Left ventricle myocardium inferior (tissue), 1 donor: ENCODE measurements around the gene CPT2. TPM values are rescaled to one million over a fixed set of nuclear protein-coding genes. Genes with fewer than 3 reads are reported as not detected.

Experiments
- DNase-seq: peaks from one replicate; pipeline ENCODE4 v3.0.0-alpha.2; 2020
- H3K27ac ChIP-seq: fragments of 200-600 bp; replicated peaks from 2 replicates; pipeline ENCODE4 v1.8.0; 2021
- H3K27me3 ChIP-seq: fragments of 200-600 bp; 2 replicates; pipeline ENCODE4 v1.8.0; 2021; ENCODE audit warnings: low read depth
- H3K36me3 ChIP-seq: fragments of 200-600 bp; 2 replicates; pipeline ENCODE4 v1.8.0; 2021
- H3K4me1 ChIP-seq: fragments of 200-600 bp; 2 replicates; pipeline ENCODE4 v1.8.0; 2021
- H3K4me3 ChIP-seq: fragments of 200-600 bp; 2 replicates; pipeline ENCODE4 v1.8.0; 2021; ENCODE audit warnings: mild to moderate bottlenecking, moderate library complexity
- H3K9me3 ChIP-seq: fragments of 200-600 bp; replicated peaks from 2 replicates; pipeline ENCODE4 v1.8.0; 2021
- intact Hi-C: fragments of 100-400 bp; cut with micrococcal nuclease; formaldehyde crosslinking; loops from one replicate; pipeline ENCODE4 v1.11.0; 2022
- total RNA-seq: library from RNA; stranded (reverse); fragmentation: NEBNext Ultra II Directional; extraction: Animal tissue kit (Norgen Biotek cat#: 25700); gene quantifications from one replicate; pipeline ENCODE4 v1.2.1, GENCODE V29; 2021
- TF ChIP-seq, protein P1 (sequence below): fragments of 200-600 bp; IDR thresholded peaks from 2 replicates; pipeline ENCODE4 v1.8.0; 2021; ENCODE audit warnings: antibody characterized with exemption, mild to moderate bottlenecking, borderline replicate concordance
- donor health status: DM: no; HTN: yes; CAD: no; lungs with severe emphysema.

Gene CPT2
- total RNA-seq, 1 donor from 2014 or later: 31.7 TPM

- Histone ChIP-seq H3K9me3 (no peaks in the 10 kb centered on the region), H3K4me3 (no peak overlapping the region), H3K27me3 (no peaks in the 10 kb centered on the region), H3K36me3 (no peaks in the 10 kb centered on the region), H3K4me1 (no peaks in the 10 kb centered on the region), H3K27ac (no peak overlapping the region)
- intact Hi-C loops: no loop called here
- TF ChIP-seq, protein P1, sequence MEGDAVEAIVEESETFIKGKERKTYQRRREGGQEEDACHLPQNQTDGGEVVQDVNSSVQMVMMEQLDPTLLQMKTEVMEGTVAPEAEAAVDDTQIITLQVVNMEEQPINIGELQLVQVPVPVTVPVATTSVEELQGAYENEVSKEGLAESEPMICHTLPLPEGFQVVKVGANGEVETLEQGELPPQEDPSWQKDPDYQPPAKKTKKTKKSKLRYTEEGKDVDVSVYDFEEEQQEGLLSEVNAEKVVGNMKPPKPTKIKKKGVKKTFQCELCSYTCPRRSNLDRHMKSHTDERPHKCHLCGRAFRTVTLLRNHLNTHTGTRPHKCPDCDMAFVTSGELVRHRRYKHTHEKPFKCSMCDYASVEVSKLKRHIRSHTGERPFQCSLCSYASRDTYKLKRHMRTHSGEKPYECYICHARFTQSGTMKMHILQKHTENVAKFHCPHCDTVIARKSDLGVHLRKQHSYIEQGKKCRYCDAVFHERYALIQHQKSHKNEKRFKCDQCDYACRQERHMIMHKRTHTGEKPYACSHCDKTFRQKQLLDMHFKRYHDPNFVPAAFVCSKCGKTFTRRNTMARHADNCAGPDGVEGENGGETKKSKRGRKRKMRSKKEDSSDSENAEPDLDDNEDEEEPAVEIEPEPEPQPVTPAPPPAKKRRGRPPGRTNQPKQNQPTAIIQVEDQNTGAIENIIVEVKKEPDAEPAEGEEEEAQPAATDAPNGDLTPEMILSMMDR: no peak
- DNase-seq: no peak
Measured at GRCh38 chr1:53188099-53188498, 8.5 kb upstream of the CPT2 start.

DNA sequence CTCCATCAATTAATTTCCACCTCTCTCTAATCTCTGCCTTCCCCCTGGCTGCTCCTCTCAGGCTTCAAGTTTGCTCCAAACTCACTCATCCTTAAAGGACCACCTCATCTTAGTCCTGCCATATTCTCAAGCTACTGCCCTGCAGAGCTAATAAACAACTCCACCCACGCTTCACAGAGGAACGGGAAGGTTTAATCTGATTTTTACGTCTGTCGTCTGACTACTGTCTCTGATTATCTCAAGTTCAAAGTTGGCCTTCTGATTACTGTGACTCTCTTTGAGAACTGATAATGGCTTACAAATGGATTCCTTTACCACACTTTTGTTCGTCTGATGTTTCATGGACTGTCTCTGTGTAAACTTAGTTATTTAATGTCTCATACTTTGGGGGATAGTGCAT lies 7.6 kb upstream of the CPT2 start:
- Histone ChIP-seq H3K4me1 (no peaks in the 10 kb centered on the region), H3K27me3 (no peaks in the 10 kb centered on the region), H3K36me3 (no peaks in the 10 kb centered on the region), H3K4me3 (no peak overlapping the region), H3K9me3 (no peaks in the 10 kb centered on the region), H3K27ac (no peak overlapping the region)
- TF ChIP-seq, protein P1: no peak
- intact Hi-C loops: no loop called here
- no peak for DNase-seq

- TF ChIP-seq, protein P1: no peak
- Histone ChIP-seq H3K27ac (no peak overlapping the region), H3K4me3 (no peak overlapping the region), H3K36me3 (no peaks in the 10 kb centered on the region), H3K27me3 (no peaks in the 10 kb centered on the region), H3K9me3 (no peaks in the 10 kb centered on the region), H3K4me1 (peaks cover 1% of the 10 kb centered on the region)
- DNase-seq: no peak
- intact Hi-C loops: no loop called here
Measured at GRCh38 chr1:53190210-53190611, 6.4 kb upstream of the CPT2 start.

- intact Hi-C loops: no loop called here
- Histone ChIP-seq H3K27ac (peak overlapping the region; percentile 98), H3K27me3 (no peaks in the 10 kb centered on the region), H3K4me1 (peaks cover 51% of the 10 kb centered on the region), H3K4me3 (peak overlapping the region; percentile 87), H3K36me3 (no peaks in the 10 kb centered on the region), H3K9me3 (no peaks in the 10 kb centered on the region)
- TF ChIP-seq, protein P1: no peak
- no peak for DNase-seq
Measured at GRCh38 chr1:53195246-53196016, 1.2 kb upstream of the CPT2 start.

DNA sequence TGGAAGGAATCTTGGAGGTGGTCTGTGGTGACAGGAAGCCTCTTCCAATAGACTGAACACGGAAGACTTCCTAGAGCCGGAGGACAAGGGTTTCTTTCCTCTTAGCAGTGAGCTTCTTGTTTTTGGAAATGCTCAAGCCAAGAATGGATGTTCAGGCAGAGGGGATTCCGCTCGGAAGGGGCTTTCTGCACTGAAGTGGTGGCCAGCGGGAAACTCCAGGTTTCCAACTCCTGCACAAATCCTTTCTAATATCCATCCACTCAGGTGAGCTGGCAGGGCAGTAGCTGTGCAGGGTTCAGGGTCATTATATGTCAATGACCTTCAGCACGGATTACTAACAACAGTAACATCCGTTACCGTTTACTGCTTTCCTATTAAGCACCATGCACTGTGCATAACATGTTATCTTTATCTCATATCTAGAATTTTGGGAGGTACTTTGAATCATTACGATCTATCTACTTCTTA lies 573 bp upstream of the CPT2 start:
- Histone ChIP-seq H3K27ac (peak overlapping the region; percentile 98), H3K36me3 (peaks cover 3% of the 10 kb centered on the region), H3K9me3 (no peaks in the 10 kb centered on the region), H3K4me3 (peak overlapping the region; percentile 87), H3K4me1 (peaks cover 56% of the 10 kb centered on the region), H3K27me3 (no peaks in the 10 kb centered on the region)
- intact Hi-C loops: no loop called here
- no peak for DNase-seq
- TF ChIP-seq, protein P1: no peak
